Forelimb muscle (tissue), 1 donor: Measurements from ENCODE around the gene VAV3. TPM values are rescaled to one million over a fixed set of nuclear protein-coding genes. Genes with fewer than 3 reads are reported as not detected.

Experiments
- DNase-seq: peaks from one replicate; pipeline ENCODE4 v3.0.0-alpha.2; 2013; ENCODE audit warnings: low read depth
- polyA plus RNA-seq: library from polyadenylated mRNA; unstranded; fragments of 120-200 nt; gene quantifications from one replicate; pipeline ENCODE4 v1.2.1, GENCODE V29; 2013; ENCODE audit not compliant: insufficient read length

The VAV3 gene
- polyA plus RNA-seq, 1 donor = 3.3 TPM

DNA sequence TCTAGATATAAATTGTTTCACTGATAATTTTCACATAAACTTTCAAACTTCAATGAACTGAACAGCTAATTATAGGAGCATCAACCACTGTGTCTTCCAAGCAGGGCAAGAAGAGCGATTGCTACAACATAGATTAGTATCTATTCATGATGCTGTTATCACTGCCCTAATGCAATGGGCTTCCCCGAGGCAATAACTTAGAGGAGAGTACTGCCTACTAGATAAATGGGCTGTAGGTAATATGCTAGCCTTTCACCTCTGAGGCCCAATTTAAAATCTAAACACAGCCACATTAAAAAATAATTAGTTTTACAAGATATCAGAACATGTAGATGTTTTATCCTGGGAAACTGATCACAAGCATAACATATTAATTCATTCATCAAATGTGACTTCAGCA lies 318.0 kb downstream of the VAV3 start:
- DNase-seq = no peak

DNA sequence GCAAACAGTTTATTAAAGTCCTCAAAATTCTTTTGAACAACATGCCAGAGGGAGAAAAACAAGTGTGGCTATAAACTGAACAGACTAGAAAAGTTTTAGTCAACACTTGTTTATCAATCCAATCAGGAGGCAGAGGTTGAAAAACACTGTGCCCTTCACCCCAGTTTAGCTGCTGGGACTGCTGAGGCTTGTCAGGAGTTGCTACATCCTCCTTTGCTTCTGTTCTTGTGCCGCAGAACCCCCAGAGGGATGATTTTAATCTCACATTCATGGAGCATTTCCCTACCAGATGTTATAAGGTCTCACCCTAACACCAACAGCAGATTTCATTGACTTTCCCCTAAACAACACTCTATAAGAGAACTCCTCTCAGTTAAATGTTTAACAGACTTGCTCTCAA lies 321.2 kb downstream of the VAV3 start:
- DNase-seq = no peak

DNA sequence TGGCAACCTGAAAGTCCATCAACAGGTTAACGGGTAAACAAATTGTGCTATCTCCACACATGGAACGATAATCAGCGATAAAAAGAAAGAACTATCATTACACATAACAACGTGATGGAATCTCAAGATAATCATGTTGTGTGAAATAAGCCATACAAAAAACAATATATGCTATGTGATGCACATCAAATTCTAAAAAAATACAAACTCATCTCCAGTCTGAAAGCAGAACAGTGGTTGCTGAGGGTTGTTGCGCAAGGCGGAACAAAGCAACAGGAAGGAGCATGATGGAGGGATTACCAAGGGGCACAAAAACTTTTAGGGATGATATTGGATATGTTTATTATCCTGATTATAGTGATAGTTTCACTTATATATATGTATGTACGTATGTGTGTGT lies 324.8 kb downstream of the VAV3 start:
- no peak for DNase-seq

DNA sequence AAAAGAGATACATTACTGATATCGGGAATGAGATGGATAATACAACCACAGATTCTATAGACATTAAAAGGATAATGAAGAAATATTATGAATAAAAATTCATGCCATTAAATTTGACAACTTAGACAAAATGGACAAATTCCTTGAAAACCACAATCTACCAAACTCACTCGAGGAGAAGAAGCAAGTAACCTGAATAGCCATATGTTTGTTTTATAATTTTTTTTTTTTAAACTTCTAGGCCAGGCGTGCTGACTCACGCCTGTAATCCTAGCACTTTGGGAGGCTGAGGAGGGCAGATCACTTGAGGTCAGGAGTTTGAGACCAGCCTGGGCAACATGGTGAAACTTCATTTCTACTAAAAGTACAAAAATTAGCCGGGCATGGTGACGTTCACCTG lies 327.9 kb downstream of the VAV3 start:
- no peak for DNase-seq

DNA sequence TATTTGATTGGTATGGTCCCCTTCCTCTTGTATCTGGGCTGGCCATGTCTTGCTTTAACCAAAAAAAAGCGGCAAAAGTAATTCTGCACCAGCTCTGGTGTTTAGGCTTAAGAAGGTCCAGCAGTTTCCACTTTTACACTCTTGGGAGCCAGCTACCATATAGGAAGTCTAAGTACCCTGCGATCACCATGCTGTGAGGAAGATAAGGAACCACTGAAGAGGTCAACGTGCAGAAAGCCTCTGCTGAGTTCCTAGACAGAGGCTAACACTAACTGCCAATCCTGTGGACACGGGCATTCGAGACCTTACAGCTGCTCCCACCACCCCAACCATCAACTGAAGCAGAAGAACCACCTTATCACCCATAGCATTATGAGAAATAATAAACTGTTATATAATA lies 331.4 kb downstream of the VAV3 start:
- DNase-seq = no peak

DNA sequence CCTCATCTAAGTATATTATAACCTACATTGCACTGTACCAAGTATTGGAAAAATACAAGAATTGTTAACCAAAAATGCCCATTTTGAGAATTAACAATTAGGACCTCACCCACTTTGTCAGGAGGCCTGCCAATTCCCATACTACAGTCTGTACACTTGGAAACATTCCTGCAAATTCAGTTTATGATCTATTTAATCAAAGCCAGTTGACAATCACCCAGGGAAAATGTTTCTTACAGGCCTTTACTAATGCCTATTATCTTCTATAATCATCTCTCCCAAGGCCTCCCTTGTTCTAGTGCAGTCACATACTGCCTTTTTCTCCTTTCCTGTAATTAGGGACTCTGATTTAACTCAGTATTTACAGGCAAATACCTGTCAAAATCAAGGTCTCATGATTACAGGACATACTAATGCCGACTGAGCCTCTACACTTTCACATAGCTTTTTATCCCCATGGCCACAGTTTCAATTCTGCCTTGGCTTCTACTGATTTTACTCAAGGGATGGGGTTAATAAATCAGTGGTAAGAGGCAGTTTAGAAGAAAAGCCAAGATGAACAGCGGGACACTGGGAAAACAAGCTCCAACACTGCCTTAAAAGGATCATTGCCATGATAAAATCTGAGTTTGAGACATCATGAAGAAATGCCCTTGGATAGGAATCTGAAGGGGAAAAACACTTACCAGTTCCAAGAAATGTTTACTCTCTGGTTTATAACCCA lies 338.7 kb downstream of the VAV3 start:
- DNase-seq = no peak

DNA sequence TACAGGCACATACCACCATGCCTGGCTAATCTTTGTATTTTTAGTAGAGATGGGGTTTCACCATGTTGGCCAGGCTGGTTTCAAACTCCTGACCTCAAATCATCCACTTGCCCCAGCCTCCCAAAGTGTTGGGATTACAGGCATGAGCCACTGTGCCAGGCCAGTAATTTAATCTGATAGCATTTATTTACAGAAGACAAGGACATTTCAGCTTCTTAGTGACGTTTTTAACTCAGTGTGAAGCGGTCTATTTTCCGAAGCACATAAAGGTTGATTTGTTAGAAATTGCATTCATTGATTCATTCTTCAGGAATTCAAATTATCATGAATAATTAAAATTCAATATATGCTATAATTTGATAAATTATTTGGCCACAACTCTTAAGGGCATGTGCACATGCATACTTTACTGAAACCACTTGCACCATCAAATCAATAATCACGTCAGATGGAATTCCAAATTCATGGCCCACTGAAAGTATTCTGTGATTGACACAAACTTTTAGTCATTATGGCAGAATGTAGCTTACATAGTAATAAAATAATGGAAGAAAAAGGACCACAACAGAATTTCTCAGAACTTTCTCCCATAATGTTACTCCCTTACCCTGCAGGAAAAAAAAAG lies 339.5 kb downstream of the VAV3 start:
- no peak for DNase-seq

DNA sequence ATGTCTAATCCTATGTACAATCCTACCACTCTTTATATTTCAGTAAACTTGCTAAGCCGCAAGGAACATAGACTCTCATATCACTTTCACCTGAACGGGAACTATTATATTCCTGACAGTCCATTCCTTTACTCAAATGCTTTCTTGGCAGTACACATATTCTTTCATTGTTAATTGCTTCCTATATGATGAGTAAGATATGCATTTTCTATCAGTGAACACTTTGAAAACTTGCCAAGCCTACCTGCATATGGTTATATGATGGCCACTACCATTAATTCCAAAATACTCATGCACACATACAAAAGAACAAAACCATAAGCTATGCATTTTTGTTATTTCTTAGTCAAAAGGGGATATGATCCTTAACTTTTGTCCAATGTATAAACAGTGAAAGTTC lies 341.5 kb downstream of the VAV3 start:
- no peak for DNase-seq

DNA sequence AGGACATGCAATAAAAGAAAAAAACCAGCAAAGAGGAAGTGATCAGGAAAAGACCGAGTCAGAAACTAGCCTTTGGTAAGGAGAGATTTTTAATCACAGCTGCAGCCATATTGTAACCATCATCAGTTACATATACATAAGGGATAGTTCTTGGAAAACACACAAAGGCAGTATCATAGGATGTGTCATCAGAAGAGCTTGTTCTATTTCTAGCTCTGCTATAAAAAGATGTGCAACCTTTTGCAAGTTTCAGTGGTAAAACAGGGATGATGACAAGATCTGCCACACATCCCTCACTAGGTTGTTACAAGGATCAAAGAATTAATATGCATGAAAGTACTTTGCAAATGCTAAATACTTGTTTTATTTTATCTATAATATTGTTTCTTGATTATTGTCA lies 342.0 kb downstream of the VAV3 start:
- no peak for DNase-seq

DNA sequence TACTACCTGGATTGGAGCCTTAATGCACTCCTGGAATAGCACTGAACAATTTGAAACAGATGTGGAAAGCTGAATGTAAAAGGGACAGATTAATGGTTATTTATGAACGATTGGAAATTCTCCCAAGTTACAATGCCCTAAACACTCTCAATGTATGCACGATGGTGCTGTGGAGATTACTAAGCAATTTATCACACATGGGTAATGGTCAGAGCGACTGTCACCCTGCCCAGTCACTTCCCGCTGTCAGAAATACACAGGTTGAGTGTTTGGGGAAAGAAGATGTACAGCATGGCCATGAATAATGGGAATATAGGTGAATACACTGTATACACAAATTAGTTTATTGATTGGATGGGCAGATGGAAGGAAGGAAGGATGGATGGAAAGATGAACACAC lies 342.4 kb downstream of the VAV3 start:
- no peak for DNase-seq

DNA sequence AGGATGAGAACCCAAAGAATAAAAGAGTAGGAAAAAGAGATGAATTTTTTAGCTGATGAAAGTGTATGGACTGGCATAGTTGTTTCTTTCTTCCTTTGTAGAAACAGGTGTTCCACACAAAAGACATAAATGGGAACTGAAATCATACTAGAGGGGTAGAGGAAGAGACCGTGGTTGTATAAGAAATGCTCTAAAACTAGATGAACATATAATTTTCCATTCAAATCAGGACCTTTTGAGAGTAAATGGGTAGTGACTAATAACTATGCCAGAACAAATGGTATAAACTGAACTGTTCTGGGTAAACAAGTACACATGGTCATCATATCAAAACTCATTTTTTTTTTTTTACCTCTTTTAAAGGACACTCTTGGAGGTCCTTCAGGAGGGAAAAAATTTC lies 344.2 kb downstream of the VAV3 start:
- DNase-seq = no peak

DNA sequence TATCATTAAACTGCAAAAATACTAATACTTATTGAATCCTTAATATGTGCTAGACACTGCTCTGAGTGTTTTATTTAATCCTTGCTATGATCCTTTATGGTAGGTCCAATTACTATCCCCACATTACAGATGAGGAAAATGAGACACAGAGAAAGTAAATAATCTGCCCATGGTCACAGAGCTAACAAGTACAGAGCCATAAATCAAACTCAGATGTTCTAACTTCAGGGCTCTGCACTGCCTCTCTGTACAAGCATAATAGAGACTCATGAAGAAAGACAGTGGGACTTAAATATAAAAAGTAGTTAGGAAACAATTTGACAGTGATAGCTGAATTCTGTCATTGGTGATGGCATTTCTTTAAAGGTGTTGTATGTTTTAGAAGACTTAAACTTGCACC lies 346.4 kb downstream of the VAV3 start:
- DNase-seq = no peak

DNA sequence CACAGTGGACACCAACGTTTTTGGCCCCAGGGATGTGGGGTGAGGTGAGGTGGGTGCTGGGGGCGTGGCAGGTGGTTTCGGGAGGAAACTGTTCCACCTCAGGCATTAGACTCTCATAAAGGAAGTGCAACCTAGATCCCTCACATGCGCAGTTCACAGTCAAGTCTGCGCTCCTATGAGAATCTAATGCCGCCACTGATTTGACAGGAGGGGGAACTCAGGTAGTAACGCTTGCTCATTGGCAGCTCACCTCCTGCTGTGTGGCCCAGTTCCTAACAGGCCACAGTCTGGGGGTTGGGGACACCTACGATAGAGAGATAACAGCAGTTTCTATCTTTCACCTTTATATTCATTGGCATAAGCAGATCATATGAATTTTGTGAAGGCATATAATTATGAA lies 347.1 kb downstream of the VAV3 start:
- DNase-seq = no peak

DNA sequence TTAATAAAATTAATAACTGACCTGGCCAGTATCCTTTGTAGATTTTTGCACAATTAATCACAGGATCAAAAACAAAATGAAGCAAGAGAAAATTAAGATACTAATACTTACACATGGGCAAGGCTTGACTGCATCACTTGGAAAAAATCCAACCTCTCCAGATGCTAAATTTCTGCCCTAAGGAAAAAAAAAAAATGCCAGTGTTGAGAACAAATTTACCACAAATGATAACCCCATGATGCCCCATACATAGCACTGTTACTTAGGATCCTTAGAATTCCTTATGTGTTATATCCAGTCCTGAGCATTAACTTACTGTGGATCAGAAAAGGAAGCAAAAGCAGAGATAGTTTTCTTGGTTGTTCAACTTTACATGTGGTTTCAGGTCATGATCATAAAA lies 347.5 kb downstream of the VAV3 start:
- DNase-seq = no peak

DNA sequence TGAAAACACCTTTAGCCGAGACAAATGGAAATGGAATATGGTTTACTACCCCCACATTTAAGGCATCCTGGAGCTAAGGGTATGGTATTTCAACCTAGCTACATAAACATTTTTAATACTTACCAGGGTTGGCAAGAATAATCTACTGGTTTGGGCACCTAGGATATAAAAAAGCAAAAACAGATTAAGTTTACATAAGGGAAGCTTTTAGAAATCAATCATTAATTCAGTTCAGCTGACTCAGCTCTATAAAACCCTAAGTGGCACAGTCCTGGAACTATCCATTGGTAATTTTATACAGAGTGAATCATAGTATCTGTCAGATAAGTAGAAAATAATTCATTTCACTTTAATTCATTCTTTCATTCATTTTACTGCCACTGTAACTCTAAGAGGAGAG lies 355.2 kb downstream of the VAV3 start:
- no peak for DNase-seq

DNA sequence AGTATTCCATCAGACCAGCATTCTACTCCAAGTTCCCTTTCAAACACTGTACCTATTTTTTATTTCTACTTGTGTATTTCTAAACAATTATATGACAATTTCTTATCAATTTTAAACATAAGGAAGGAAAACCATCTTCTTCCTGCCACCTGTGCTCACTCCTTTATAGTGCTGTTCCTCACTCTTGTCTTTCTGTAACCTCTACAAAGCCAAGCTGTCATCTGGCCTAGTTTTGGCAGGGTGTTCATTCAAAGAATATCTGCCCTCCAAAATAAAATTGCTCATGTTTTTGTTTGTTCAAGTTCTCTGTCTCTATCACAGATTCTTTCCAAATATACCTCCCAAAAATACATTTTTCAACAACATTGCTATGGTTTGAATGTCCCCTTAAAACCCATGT lies 360.2 kb downstream of the VAV3 start:
- DNase-seq = no peak

DNA sequence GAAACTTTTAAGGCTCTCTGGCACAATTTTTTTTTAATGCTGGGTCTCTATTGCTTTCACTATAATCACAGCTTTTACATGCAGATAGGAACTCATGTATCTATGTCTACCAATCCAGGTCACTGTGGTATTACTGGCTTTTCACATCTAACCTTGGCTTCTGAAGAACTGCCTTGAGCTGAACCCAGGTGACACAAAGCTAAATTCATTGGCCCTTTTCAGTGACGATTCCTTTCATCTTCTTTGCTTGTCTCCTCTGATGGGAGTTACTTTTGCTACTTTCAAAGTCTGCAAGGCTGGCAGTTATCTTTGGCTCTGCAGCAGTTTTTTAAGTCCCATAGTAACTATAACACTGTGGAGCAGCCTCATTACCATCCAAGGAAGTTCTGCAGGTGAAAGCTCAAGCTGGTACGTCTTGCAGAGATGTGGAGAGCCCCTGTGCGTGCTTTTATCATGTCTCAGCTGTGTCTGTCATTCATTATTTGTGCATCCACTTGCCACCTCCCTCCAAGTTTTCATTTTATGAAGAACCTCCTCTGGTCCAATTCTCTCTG lies 364.3 kb downstream of the VAV3 start:
- no peak for DNase-seq

DNA sequence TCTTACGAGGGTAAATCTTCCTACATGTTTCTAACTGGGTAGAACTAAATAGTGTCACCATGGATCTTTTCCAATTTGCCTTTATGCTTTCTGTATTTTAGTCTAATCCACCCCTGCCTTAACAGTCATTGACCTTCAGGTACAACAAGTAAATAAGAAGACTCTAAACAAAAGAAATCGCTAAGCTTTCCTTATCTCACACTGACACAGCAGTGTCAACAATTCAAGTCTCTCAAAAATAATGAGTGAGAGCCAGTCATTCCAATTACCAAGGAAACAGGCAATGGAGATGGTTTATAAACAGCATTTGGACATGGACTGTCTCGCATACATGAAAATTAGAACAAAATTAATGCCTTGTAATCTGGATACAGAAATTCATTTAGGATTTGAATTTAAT lies 365.8 kb downstream of the VAV3 start:
- DNase-seq = no peak

DNA sequence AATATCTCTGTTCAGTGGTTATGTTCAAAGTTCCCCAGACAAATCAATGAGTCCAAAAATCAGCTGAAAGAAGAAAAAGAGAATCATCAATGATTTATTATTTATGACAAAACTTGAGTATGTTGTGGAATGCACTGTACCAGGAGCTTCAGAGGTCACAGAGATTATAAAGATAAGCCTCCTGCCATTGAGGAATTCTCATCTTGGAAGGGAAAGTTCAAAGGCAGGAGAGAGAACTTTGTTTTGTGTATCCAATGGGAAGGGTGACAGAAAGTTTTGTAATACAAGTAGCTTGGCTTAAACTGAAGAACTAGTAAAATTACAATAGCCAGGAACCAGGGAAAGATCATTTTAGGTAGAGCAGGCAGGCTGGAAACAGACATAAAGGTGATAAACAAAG lies 367.7 kb downstream of the VAV3 start:
- DNase-seq = no peak

DNA sequence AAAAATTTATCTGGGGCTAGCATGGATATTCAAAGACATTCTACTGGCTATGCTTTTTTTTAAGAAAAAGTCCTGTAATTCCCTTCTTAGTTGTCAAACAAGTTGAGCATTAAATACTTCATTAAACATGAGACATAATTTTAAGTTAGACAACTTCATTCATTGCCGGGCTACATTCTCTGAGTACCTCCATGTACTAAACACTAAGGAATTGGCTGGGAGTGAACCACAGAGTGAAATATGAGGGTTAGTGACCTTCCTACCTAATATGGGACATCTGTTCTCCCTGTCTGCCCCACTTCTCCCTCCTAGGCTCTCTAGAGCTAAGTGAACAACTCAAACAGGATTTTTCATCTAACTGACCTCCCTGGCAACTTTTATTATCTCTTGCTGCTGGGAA lies 370.4 kb downstream of the VAV3 start:
- no peak for DNase-seq

DNA sequence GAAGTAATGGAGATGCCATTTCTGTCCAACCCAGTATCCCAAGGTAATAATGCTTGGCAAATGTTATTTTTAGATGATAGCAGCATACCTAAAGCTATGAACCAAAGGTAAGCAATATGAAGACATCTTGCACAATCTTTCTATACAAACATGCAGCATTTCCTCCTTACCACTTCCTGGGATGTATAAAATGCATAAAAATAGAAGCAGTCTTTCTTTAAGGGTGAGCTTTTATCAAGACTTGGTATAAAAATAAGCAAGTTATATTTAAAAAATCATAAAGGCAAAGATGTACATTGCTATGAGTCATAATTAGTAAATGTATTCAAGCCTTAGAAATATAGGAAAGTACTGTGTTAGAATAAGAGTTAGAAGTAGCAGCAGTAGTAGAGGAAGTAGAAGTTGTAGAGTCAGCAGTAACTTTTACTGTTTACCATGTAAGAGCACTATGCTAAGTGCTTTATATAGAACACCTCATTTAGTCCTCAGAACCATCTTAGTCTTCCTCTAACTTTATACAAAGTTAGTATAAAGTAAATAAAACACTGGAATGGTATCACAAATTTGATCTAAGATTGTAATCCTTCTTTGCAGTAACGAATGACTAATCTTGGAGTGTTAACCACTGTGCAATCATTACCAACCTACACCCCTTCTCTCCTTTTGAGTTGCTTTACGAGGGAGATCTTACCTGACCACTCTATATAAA lies 371.3 kb downstream of the VAV3 start:
- no peak for DNase-seq

DNA sequence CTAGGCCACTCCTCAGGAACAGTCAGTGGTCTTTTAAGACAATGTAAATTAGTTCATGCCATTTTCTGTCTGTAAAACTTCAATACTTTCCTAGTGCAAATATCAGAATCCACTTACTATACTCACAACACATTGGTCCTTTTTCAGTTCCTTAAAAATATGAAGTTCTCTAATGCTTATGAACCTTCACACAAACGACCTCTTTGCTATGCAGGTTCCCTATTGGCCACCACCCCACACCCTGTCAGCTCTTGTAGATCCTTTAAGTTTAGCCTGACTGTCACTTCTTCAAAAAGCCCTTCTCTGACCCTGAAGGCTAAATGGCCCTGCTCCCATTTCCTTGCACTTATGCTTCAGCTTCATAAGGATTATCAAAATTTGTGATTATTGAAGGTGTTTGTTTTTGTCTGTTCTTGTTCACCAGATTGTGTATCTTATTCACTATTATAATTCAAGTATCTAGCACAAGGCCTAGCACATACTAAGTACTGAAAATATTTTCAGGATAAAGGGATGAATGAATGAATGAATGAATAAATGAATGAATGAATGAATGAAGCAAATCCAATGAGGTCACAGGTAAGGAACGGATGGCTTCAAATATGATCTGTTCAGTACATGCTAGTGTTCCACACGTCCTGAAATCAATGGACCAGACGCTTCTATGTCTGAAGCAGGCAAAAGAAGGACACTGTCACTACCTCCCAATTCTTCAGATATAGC lies 373.9 kb downstream of the VAV3 start:
- DNase-seq = no peak
